GM18870 (cell line): ENCODE measurements around the gene NUDT17.
"Not testable (repeated sequence)": the region's sequence is repeated elsewhere in the genome, so short reads cannot be mapped to it uniquely, and the experiment has no call there.

ENCODE experiments used
- ATAC-seq: cut with Tn5 transposase; IDR thresholded peaks from one replicate; pipeline ENCODE4 v1.9.1; 2021; ENCODE audit warnings: moderate library complexity; ENCODE audit not compliant: unreplicated experiment

The NUDT17 gene

GRCh38 chr1:145845514-145846161 lies at the start of gene NUDT17:
NUDT17 (plus strand) TSS chr1:145845630; CDS start chr1:145845641, 11 bp downstream.
- peak; percentile 27 for ATAC-seq

- ATAC-seq, result no peak
Measured at GRCh38 chr1:145796753-145797152, 48.7 kb upstream of the NUDT17 start.

- no peak for ATAC-seq
Measured at GRCh38 chr1:145799806-145800205, 45.6 kb upstream of the NUDT17 start.

GRCh38 chr1:145804235-145805045 lies 41.0 kb upstream of the NUDT17 start:
- no peak for ATAC-seq

GRCh38 chr1:145805057-145805456 lies 40.4 kb upstream of the NUDT17 start:
- ATAC-seq, result no peak

- ATAC-seq, result no peak
Measured at GRCh38 chr1:145806408-145806807, 39.0 kb upstream of the NUDT17 start.

GRCh38 chr1:145806844-145807243 lies 38.6 kb upstream of the NUDT17 start:
- no peak for ATAC-seq

- ATAC-seq, result not testable (repeated sequence)
Measured at GRCh38 chr1:145812977-145813810, 32.2 kb upstream of the NUDT17 start.

- ATAC-seq, result peak; percentile 48
Measured at GRCh38 chr1:145818095-145818494, 27.3 kb upstream of the NUDT17 start.

GRCh38 chr1:145822779-145823331 lies 22.6 kb upstream of the NUDT17 start:
- ATAC-seq, result not testable (repeated sequence)

GRCh38 chr1:145823565-145824498 lies 21.6 kb upstream of the NUDT17 start, which contains the start of the genes POLR3C and RNF115:
POLR3C (plus strand) TSS chr1:145824200; CDS start chr1:145825777, 1,577 bp downstream.
RNF115 (minus strand) TSS chr1:145824095; CDS start chr1:145823873, 222 bp downstream.
- ATAC-seq, result peak; percentile 61

- no peak for ATAC-seq
Measured at GRCh38 chr1:145824499-145824842, 21.0 kb upstream of the NUDT17 start.

GRCh38 chr1:145826030-145826429 lies 19.4 kb upstream of the NUDT17 start:
- ATAC-seq, result no peak

GRCh38 chr1:145827966-145828365 lies 17.5 kb upstream of the NUDT17 start:
- ATAC-seq, result no peak

- no peak for ATAC-seq
Measured at GRCh38 chr1:145828367-145829026, 16.9 kb upstream of the NUDT17 start.

GRCh38 chr1:145830810-145831209 lies 14.6 kb upstream of the NUDT17 start:
- ATAC-seq, result not testable (repeated sequence)

- no peak for ATAC-seq
Measured at GRCh38 chr1:145837656-145838055, 7.8 kb upstream of the NUDT17 start.

GRCh38 chr1:145843031-145843430 lies 2.4 kb upstream of the NUDT17 start:
- ATAC-seq, result no peak

- peak; percentile 88 for ATAC-seq
Measured at GRCh38 chr1:145845144-145845513, 301 bp upstream of the NUDT17 start.
